ENCODE measurements around the gene AKR1E2.

AKR1E2 gene

GRCh38 chr10:4846775-4847174, 20.8 kb downstream of the AKR1E2 start:
- no peak for DNase-seq

- peak; percentile 39 to 56 for DNase-seq
Measured at GRCh38 chr10:4847561-4848355, 21.8 kb downstream of the AKR1E2 start.

- peak; percentile 28 to 32 for DNase-seq
Measured at GRCh38 chr10:4848356-4849041, 22.5 kb downstream of the AKR1E2 start.

- DNase-seq, result no peak
Measured at GRCh38 chr10:4849042-4849402, 23.0 kb downstream of the AKR1E2 start.

GRCh38 chr10:4849555-4850242, 23.7 kb downstream of the AKR1E2 start:
- peak; percentile 94 to 96 for DNase-seq

GRCh38 chr10:4850397-4850796, 24.4 kb downstream of the AKR1E2 start:
- DNase-seq, result no peak

GRCh38 chr10:4851176-4851575, 25.2 kb downstream of the AKR1E2 start:
- DNase-seq, result no peak

- no peak for DNase-seq
Measured at GRCh38 chr10:4851846-4852245, 25.8 kb downstream of the AKR1E2 start.

- DNase-seq, result peak in 1 of 2 donors; percentile 26
Measured at GRCh38 chr10:4865945-4866661, 40.1 kb downstream of the AKR1E2 start.

GRCh38 chr10:4867109-4867519, 41.1 kb downstream of the AKR1E2 start:
- no peak for DNase-seq

GRCh38 chr10:4867520-4868356, 41.7 kb downstream of the AKR1E2 start:
- no peak for DNase-seq

GRCh38 chr10:4868357-4868657, 42.3 kb downstream of the AKR1E2 start:
- no peak for DNase-seq

- DNase-seq, result no peak
Measured at GRCh38 chr10:4882704-4883078, 56.7 kb downstream of the AKR1E2 start.

GRCh38 chr10:4883079-4883739, 57.2 kb downstream of the AKR1E2 start:
- no peak for DNase-seq

- no peak for DNase-seq
Measured at GRCh38 chr10:4885162-4885561, 59.2 kb downstream of the AKR1E2 start.

- DNase-seq, result no peak
Measured at GRCh38 chr10:4887501-4887900, 61.5 kb downstream of the AKR1E2 start.

- no peak for DNase-seq
Measured at GRCh38 chr10:4888236-4888635, 62.2 kb downstream of the AKR1E2 start.

- no peak for DNase-seq
Measured at GRCh38 chr10:4889959-4890358, 64.0 kb downstream of the AKR1E2 start.

GRCh38 chr10:4892681-4893080, 66.7 kb downstream of the AKR1E2 start:
- DNase-seq, result no peak

- DNase-seq, result no peak
Measured at GRCh38 chr10:4894335-4894734, 68.3 kb downstream of the AKR1E2 start.
